Liver (tissue), 3 donors: Measurements from ENCODE around the gene LDHD.

Source experiments
- ATF3 ChIP-seq: IDR thresholded peaks from 2 replicates; pipeline ENCODE4 v1.6.1; 2016; ENCODE audit warnings: antibody characterized with exemption
- EGR1 ChIP-seq, 2 donors: IDR thresholded peaks; 2 replicates each; pipeline ENCODE4 v1.6.1; 2016 to 2018; ENCODE audit warnings: antibody characterized with exemption in 2 of 2, low read depth in 2 of 2
- FOXA1 ChIP-seq: IDR thresholded peaks from 2 replicates; pipeline ENCODE4 v1.6.1; 2016; ENCODE audit warnings: antibody characterized with exemption
- GABPA ChIP-seq, 2 donors: IDR thresholded peaks in 1 of 2; conservative IDR thresholded peaks in 1 of 2; 2 replicates each; pipeline ENCODE4 v1.6.1; 2016; ENCODE audit warnings: antibody characterized with exemption in 2 of 2, mild to moderate bottlenecking in 1 of 2, moderate library complexity in 1 of 2
- JUND ChIP-seq, 2 donors: IDR thresholded peaks; 2 replicates each; pipeline ENCODE4 v1.6.1; 2016; ENCODE audit warnings: antibody characterized with exemption in 2 of 2
- MAX ChIP-seq: IDR thresholded peaks from 2 replicates; pipeline ENCODE4 v1.6.1; 2016; ENCODE audit warnings: antibody characterized with exemption
- RAD21 ChIP-seq, 2 donors: IDR thresholded peaks; 2 replicates each; pipeline ENCODE4 v1.6.1; 2016; ENCODE audit warnings: antibody characterized with exemption in 2 of 2, mild to moderate bottlenecking in 2 of 2
- REST ChIP-seq: IDR thresholded peaks from 2 replicates; pipeline ENCODE4 v1.6.1; 2016; ENCODE audit warnings: antibody characterized with exemption, mild to moderate bottlenecking
- SP1 ChIP-seq: IDR thresholded peaks from 2 replicates; pipeline ENCODE4 v1.6.1; 2018; ENCODE audit warnings: antibody characterized with exemption, mild to moderate bottlenecking
- ZBTB33 ChIP-seq: IDR thresholded peaks from 2 replicates; pipeline ENCODE4 v1.6.1; 2016; ENCODE audit warnings: antibody characterized with exemption
- TF ChIP-seq, protein P1 (sequence below): fragments of 150-350 bp; IDR thresholded peaks from 2 replicates; pipeline ENCODE4 v1.5.1; 2017; ENCODE audit warnings: improper control_type of control experiment, low read depth, low read length; ENCODE audit not compliant: missing input control
- donor health status: healthy.
- donor health status: healthy.

DNA sequence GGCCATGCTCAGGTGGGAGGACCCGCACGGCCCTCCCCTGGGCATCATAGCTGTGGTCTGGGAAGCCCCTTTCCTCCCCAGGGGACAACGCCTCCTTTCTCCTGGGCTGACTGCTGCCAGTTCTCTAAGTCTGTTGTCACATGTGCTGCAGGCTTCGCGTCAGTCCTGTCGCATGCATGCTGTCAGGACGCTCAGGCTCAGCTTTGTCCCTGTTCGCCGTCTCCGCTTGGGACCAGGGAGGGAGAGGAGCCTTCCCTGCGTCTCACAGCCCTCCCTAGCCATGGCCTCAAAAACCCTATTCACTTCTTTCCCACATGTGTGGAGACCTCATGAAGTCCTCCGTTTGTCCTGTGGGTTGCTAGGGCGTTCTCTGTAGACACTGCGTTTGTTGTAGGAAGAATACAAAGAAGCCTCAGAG is 21.4 kb downstream of the LDHD start:
- TF ChIP-seq, protein P1, sequence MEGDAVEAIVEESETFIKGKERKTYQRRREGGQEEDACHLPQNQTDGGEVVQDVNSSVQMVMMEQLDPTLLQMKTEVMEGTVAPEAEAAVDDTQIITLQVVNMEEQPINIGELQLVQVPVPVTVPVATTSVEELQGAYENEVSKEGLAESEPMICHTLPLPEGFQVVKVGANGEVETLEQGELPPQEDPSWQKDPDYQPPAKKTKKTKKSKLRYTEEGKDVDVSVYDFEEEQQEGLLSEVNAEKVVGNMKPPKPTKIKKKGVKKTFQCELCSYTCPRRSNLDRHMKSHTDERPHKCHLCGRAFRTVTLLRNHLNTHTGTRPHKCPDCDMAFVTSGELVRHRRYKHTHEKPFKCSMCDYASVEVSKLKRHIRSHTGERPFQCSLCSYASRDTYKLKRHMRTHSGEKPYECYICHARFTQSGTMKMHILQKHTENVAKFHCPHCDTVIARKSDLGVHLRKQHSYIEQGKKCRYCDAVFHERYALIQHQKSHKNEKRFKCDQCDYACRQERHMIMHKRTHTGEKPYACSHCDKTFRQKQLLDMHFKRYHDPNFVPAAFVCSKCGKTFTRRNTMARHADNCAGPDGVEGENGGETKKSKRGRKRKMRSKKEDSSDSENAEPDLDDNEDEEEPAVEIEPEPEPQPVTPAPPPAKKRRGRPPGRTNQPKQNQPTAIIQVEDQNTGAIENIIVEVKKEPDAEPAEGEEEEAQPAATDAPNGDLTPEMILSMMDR, result no peak
- no peak for TF ChIP-seq EGR1 (IDR thresholded peaks at IDR 0.05; ENCODE audit: low read depth in 2 of 2)
- no peak for TF ChIP-seq RAD21 (IDR thresholded peaks at IDR 0.05)
- no peak for TF ChIP-seq MAX
- TF ChIP-seq REST, result no peak
- no peak for TF ChIP-seq FOXA1
- no peak for TF ChIP-seq ZBTB33
- TF ChIP-seq GABPA (IDR thresholded peaks at IDR 0.05 in 1 of 2, conservative IDR thresholded peaks at IDR 0.05 in 1 of 2), result no peak
- no peak for TF ChIP-seq ATF3
- no peak for TF ChIP-seq JUND (IDR thresholded peaks at IDR 0.05)
- TF ChIP-seq SP1, result no peak
